B cell (primary cell): ENCODE results near the gene C14orf180. TPM values are rescaled to one million over a fixed set of nuclear protein-coding genes. Genes with fewer than 3 reads are reported as not detected.

ENCODE experiments used
- ATAC-seq: fragments of 200-7000 bp; cut with Tn5 transposase; one replicate; pipeline ENCODE4 v1.10.0; 2021; ENCODE audit warnings: low read depth, mild to moderate bottlenecking, moderate number of reproducible peaks, moderate library complexity
- CTCF ChIA-PET: fragments of 350-600 bp; sonication (Branson Sonifier 250); formaldehyde crosslinking; loops from one replicate; lab custom pipeline; 2021; ENCODE audit warnings: antibody characterized with exemption, inconsistent platforms; lab: Charles Lee
- POLR2A ChIA-PET: fragments of 350-600 bp; sonication (Branson Sonifier 250); formaldehyde crosslinking; loops from one replicate; lab custom pipeline; 2021; ENCODE audit warnings: antibody characterized with exemption; lab: Charles Lee
- DNase-seq: peaks from one replicate; pipeline ENCODE4 v3.0.0; 2013
- H2AFZ ChIP-seq: 2 replicates; pipeline ENCODE4 v1.6.1; 2012; ENCODE audit warnings: mild to moderate bottlenecking, low read depth, low read length; ENCODE audit not compliant: insufficient read depth, poor library complexity, severe bottlenecking
- H3K27ac ChIP-seq, 2 donors: 1 replicate in 1 of 2; 2 replicates in 1 of 2; pipeline ENCODE4 v1.5.1; 2012 to 2013; ENCODE audit warnings: low read length in 2 of 2, mild to moderate bottlenecking in 2 of 2, moderate library complexity in 1 of 2
- H3K27me3 ChIP-seq, 4 experiments: fragments of 200-600 bp in 1 of 4; sonication (generic) in 1 of 4; replicated peaks in 1 of 4; 1 replicate in 2 of 4; 2 replicates in 2 of 4; pipeline versions ENCODE4 v1.6.1 to v1.7.0; 2013 to 2016; ENCODE audit warnings: low read length in 3 of 4, mild to moderate bottlenecking in 2 of 4, mixed read lengths in 1 of 4, moderate library complexity in 1 of 4; ENCODE audit not compliant: insufficient read depth in 4 of 4, control insufficient read depth in 3 of 4; ENCODE audit errors: control extremely low read depth in 1 of 4
- H3K36me3 ChIP-seq, 2 experiments: replicated peaks in 1 of 2; 1 replicate in 1 of 2; 2 replicates in 1 of 2; pipeline versions ENCODE4 v1.6.1 to v1.7.1; 2013; ENCODE audit warnings: low read length in 1 of 2; ENCODE audit not compliant: insufficient read depth in 2 of 2, control insufficient read depth in 1 of 2; ENCODE audit errors: control extremely low read depth in 1 of 2, extremely low read depth in 1 of 2
- H3K4me1 ChIP-seq, 2 donors: fragments of 200-600 bp in 1 of 2; sonication (generic) in 1 of 2; 1 replicate in 1 of 2; 2 replicates in 1 of 2; pipeline versions ENCODE4 v1.5.1 to v1.6.1; 2013 to 2017; ENCODE audit warnings: low read length in 2 of 2; ENCODE audit not compliant: control insufficient read depth in 2 of 2, insufficient read depth in 2 of 2
- H3K4me2 ChIP-seq: replicated peaks from 2 replicates; pipeline ENCODE3; 2012; ENCODE audit warnings: mild to moderate bottlenecking, low read depth, low read length; ENCODE audit not compliant: poor library complexity, severe bottlenecking
- H3K4me3 ChIP-seq, 5 experiments: fragments of 200-600 bp in 1 of 5; sonication (generic) in 1 of 5; 1 replicate in 3 of 5; 2 replicates in 2 of 5; pipeline versions ENCODE4 v1.5.1 to v1.7.0; 2011 to 2016; ENCODE audit warnings: low read length in 4 of 5, mild to moderate bottlenecking in 4 of 5, low read depth in 2 of 5, control low read depth in 1 of 5, moderate library complexity in 1 of 5; ENCODE audit not compliant: insufficient read depth in 1 of 5; ENCODE audit errors: control extremely low read depth in 1 of 5, extremely low read depth in 1 of 5
- H3K79me2 ChIP-seq: fragments of 200-600 bp; sonication (generic); one replicate; pipeline ENCODE4 v1.6.0; 2016; ENCODE audit warnings: low read length; ENCODE audit not compliant: control insufficient read depth, insufficient read depth
- H3K9ac ChIP-seq: fragments of 200-600 bp; sonication (generic); 2 replicates; pipeline ENCODE4 v1.6.1; 2017; ENCODE audit warnings: mild to moderate bottlenecking, low read length, moderate library complexity
- H3K9me3 ChIP-seq, 3 donors: one replicate each; pipeline versions ENCODE4 v1.6.1 to v1.7.1; 2013; ENCODE audit warnings: low read length in 2 of 3; ENCODE audit not compliant: control insufficient read depth in 2 of 3, insufficient read depth in 1 of 3; ENCODE audit errors: control extremely low read depth in 1 of 3
- H4K20me1 ChIP-seq: 2 replicates; pipeline ENCODE4 v1.6.0; 2012; ENCODE audit warnings: mild to moderate bottlenecking, low read length; ENCODE audit not compliant: insufficient read depth, control insufficient read depth, poor library complexity, severe bottlenecking
- H3K27ac Mint-ChIP-seq: one replicate; pipeline ENCODE4 v1.8.0; 2021; ENCODE audit warnings: mixed read lengths
- H3K27me3 Mint-ChIP-seq: one replicate; pipeline ENCODE4 v1.8.0; 2021; ENCODE audit warnings: mixed read lengths
- H3K4me1 Mint-ChIP-seq: one replicate; pipeline ENCODE4 v1.8.0; 2021; ENCODE audit warnings: mixed read lengths
- H3K4me3 Mint-ChIP-seq: one replicate; pipeline ENCODE4 v1.8.0; 2021; ENCODE audit warnings: mixed read lengths
- H3K9me3 Mint-ChIP-seq: one replicate; pipeline ENCODE4 v1.8.0; 2022; ENCODE audit warnings: mixed read lengths; ENCODE audit not compliant: insufficient read depth
- CTCF ChIP-seq: fragments of 200-600 bp; IDR thresholded peaks from one replicate; pipeline ENCODE4 v1.8.0; 2022; ENCODE audit warnings: antibody characterized with exemption, mild to moderate bottlenecking
- EZH2 ChIP-seq: IDR thresholded peaks from 2 replicates; pipeline ENCODE4 v1.6.1; 2012; ENCODE audit warnings: borderline replicate concordance, low read depth, mild to moderate bottlenecking, moderate library complexity, low read length; ENCODE audit not compliant: insufficient read depth, poor library complexity, severe bottlenecking
- WGBS: methylation state at CpG from one replicate; pipeline ENCODE4 v1.1.5; 2013; ENCODE audit warnings: missing lambda C conversion rate; ENCODE audit not compliant: insufficient coverage; 5-methylcytosine and 5-hydroxymethylcytosine counted together
- intact Hi-C: fragments of 100-400 bp; cut with micrococcal nuclease; formaldehyde crosslinking; loops from one replicate; pipeline ENCODE4 v1.10.0; 2022
- polyA plus RNA-seq: library from polyadenylated mRNA; depleted of rRNA; stranded (reverse); fragments of >200 nt; gene quantifications from 2 replicates; pipeline ENCODE4 v1.2.3, GENCODE V29; 2012
- total RNA-seq, 2 donors: library from RNA; stranded (reverse); fragments of 120-200 nt in 1 of 2; gene quantifications; 1 replicate in 1 of 2; 2 replicates in 1 of 2; pipeline versions ENCODE4 v1.2.3 to v1.2.4, GENCODE V29; 2013 to 2022

C14orf180 gene
- total and polyA plus RNA-seq, 2 donors (not counting 1 experiment from before 2014, with no cell fraction given): not detected

GRCh38 chr14:104576232-104576969 lies 3.2 kb upstream of the C14orf180 start:
- H3K4me3 Mint-ChIP-seq: no peak overlapping the region
- Histone ChIP-seq H3K9me3 (no peaks in the 10 kb centered on the region), H4K20me1 (no peaks in the 10 kb centered on the region), H3K9ac (no peak overlapping the region), H3K4me2 (no peak overlapping the region), H3K4me3 (no peak overlapping the region), H3K79me2 (no peaks in the 10 kb centered on the region), H3K36me3 (no peaks in the 10 kb centered on the region), H3K4me1 (no peaks in the 10 kb centered on the region), H2AFZ (no peak overlapping the region), H3K27ac (no peak overlapping the region), H3K27me3 (no peaks in the 10 kb centered on the region)
- H3K4me1 Mint-ChIP-seq: no peaks in the 10 kb centered on the region
- TF ChIP-seq CTCF (no peak), EZH2 (no peak)
- H3K27ac Mint-ChIP-seq: no peak overlapping the region
- 77% methylated on average over 16 of the region's 16 CpGs for WGBS
- intact Hi-C loops: no loop called here
- no peak for DNase-seq
- no peak for ATAC-seq
- CTCF ChIA-PET: interaction anchor here (0.7 kb wide), 1 partner anchor 435 kb away, joined by 4 read pairs; no protein-coding TSS in a partner anchor
- no peaks in the 10 kb centered on the region for H3K27me3 Mint-ChIP-seq
- POLR2A ChIA-PET: no interaction called here
- no peaks in the 10 kb centered on the region for H3K9me3 Mint-ChIP-seq

- Histone ChIP-seq H3K79me2 (no peaks in the 10 kb centered on the region), H3K4me2 (no peak overlapping the region), H3K9ac (no peak overlapping the region), H3K36me3 (no peaks in the 10 kb centered on the region), H3K27ac (no peak overlapping the region), H4K20me1 (no peaks in the 10 kb centered on the region), H3K4me1 (no peaks in the 10 kb centered on the region), H2AFZ (no peak overlapping the region), H3K9me3 (no peaks in the 10 kb centered on the region), H3K4me3 (no peak overlapping the region), H3K27me3 (no peaks in the 10 kb centered on the region)
- Mint-ChIP-seq H3K4me3 (no peak overlapping the region), H3K4me1 (no peaks in the 10 kb centered on the region), H3K27me3 (no peaks in the 10 kb centered on the region), H3K27ac (no peak overlapping the region), H3K9me3 (no peaks in the 10 kb centered on the region)
- POLR2A ChIA-PET: no interaction called here
- ATAC-seq (no peak), DNase-seq (no peak)
- CTCF ChIA-PET: no interaction called here
- TF ChIP-seq CTCF (no peak), EZH2 (no peak)
- 90% methylated on average over 9 of the region's 9 CpGs for WGBS
- intact Hi-C loops: no loop called here
Observed at GRCh38 chr14:104576970-104577332, 2.6 kb upstream of the C14orf180 start.
